SU-DHL-6 (cell line): ENCODE data around the gene TMEM260.

Experiments
- EZH2phosphoT487 ChIP-seq: fragments of 200-600 bp; sonication (generic), shearing (Covaris generic); conservative IDR thresholded peaks from 2 replicates; pipeline ENCODE4 v1.6.1; 2018; ENCODE audit warnings: mild to moderate bottlenecking, antibody characterized with exemption, low read length, moderate library complexity, mixed read lengths
- TF ChIP-seq, protein P1 (sequence below): fragments of 200-600 bp; sonication (generic); IDR thresholded peaks from one replicate; pipeline ENCODE4 v1.5.1; 2017; ENCODE audit warnings: antibody characterized with exemption, mild to moderate bottlenecking, low read length, moderate library complexity; ENCODE audit not compliant: insufficient read depth, poor library complexity, severe bottlenecking

- TF ChIP-seq, protein P1, sequence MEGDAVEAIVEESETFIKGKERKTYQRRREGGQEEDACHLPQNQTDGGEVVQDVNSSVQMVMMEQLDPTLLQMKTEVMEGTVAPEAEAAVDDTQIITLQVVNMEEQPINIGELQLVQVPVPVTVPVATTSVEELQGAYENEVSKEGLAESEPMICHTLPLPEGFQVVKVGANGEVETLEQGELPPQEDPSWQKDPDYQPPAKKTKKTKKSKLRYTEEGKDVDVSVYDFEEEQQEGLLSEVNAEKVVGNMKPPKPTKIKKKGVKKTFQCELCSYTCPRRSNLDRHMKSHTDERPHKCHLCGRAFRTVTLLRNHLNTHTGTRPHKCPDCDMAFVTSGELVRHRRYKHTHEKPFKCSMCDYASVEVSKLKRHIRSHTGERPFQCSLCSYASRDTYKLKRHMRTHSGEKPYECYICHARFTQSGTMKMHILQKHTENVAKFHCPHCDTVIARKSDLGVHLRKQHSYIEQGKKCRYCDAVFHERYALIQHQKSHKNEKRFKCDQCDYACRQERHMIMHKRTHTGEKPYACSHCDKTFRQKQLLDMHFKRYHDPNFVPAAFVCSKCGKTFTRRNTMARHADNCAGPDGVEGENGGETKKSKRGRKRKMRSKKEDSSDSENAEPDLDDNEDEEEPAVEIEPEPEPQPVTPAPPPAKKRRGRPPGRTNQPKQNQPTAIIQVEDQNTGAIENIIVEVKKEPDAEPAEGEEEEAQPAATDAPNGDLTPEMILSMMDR, result no peak
- no peak for TF ChIP-seq EZH2phosphoT487
Measured at GRCh38 chr14:56570295-56570694, 9.3 kb upstream of the TMEM260 start.
